HL-60/S4 (cell line): Measurements from ENCODE around the gene DGCR6L.
"Not testable (repeated sequence)": the region's sequence is repeated elsewhere in the genome, so short reads cannot be mapped to it uniquely, and the experiment has no call there.

Experiments
- in situ Hi-C: fragments of 300-500 bp; cut with MboI; formaldehyde crosslinking; loops from 2 replicates; pipeline ENCODE4 v1.14.3; 2022; ENCODE audit warnings: low sequenced_read_pairs

The DGCR6L gene

GRCh38 chr22:20292673-20293232, 27.1 kb downstream of the DGCR6L start:
- in situ Hi-C loops, result no loop called here

GRCh38 chr22:20292108-20292507, 27.8 kb downstream of the DGCR6L start:
- in situ Hi-C loops, result no loop called here

- in situ Hi-C loops, result no loop called here
These were observed 28.2 kb downstream of the DGCR6L start for GRCh38 chr22:20291604-20292063.

GRCh38 chr22:20291249-20291586, 28.6 kb downstream of the DGCR6L start:
- in situ Hi-C loops, result no loop called here

GRCh38 chr22:20290578-20291248, 29.1 kb downstream of the DGCR6L start:
- in situ Hi-C loops, result no loop called here

GRCh38 chr22:20290045-20290392, 29.8 kb downstream of the DGCR6L start:
- in situ Hi-C loops, result no loop called here

- in situ Hi-C loops, result not testable (repeated sequence)
These were observed 30.4 kb downstream of the DGCR6L start for GRCh38 chr22:20289182-20290044.

GRCh38 chr22:20286784-20287423, 33.0 kb downstream of the DGCR6L start:
- in situ Hi-C loops, result not testable (repeated sequence)

- in situ Hi-C loops, result not testable (repeated sequence)
These were observed 33.6 kb downstream of the DGCR6L start for GRCh38 chr22:20286312-20286660.

GRCh38 chr22:20285473-20286311, 34.2 kb downstream of the DGCR6L start:
- in situ Hi-C loops, result not testable (repeated sequence)

GRCh38 chr22:20284471-20285086, 35.3 kb downstream of the DGCR6L start:
- in situ Hi-C loops, result no loop called here

GRCh38 chr22:20283674-20284066, 36.2 kb downstream of the DGCR6L start:
- in situ Hi-C loops, result no loop called here

GRCh38 chr22:20282901-20283673, 36.8 kb downstream of the DGCR6L start:
- in situ Hi-C loops, result no loop called here

GRCh38 chr22:20281891-20282290, 38.0 kb downstream of the DGCR6L start:
- in situ Hi-C loops, result no loop called here

- in situ Hi-C loops, result not testable (repeated sequence)
These were observed 38.4 kb downstream of the DGCR6L start for GRCh38 chr22:20281473-20281872.

- in situ Hi-C loops, result no loop called here
These were observed 39.0 kb downstream of the DGCR6L start for GRCh38 chr22:20280866-20281265.

GRCh38 chr22:20280163-20280562, 39.7 kb downstream of the DGCR6L start:
- in situ Hi-C loops, result not testable (repeated sequence)

GRCh38 chr22:20279662-20280134, 40.2 kb downstream of the DGCR6L start:
- in situ Hi-C loops, result loop anchor here (10.0 kb wide), 1 partner anchor 125 kb away; the partner anchor contains the start of gene CCDC188
